AG04449 (cell line): ENCODE results near the gene CCDC60.

Source experiments
- CTCF ChIA-PET: fragments of 350-600 bp; formaldehyde crosslinking; extraction: SDS; loops from one replicate; lab custom pipeline; 2021; ENCODE audit warnings: antibody characterized with exemption; lab: Yijun Ruan, JAX
- POLR2A ChIA-PET: fragments of 400-600, 350-600 bp; formaldehyde crosslinking; extraction: SDS; loops from one replicate; lab custom pipeline; 2020; ENCODE audit warnings: antibody characterized with exemption, inconsistent platforms; lab: Yijun Ruan, JAX
- DNase-seq: peaks from one replicate; pipeline ENCODE4 v3.0.0-alpha.2; 2010; ENCODE audit warnings: low read depth, low spot score
- H3K4me3 ChIP-seq: 2 replicates; pipeline ENCODE4 v1.5.1; 2011; ENCODE audit warnings: low read depth, mild to moderate bottlenecking, control low read depth, low read length
- CTCF ChIP-seq: IDR thresholded peaks from one replicate; pipeline ENCODE4 v1.5.1; 2011; ENCODE audit warnings: mild to moderate bottlenecking, moderate library complexity, low read length, control low read depth, inconsistent platforms; ENCODE audit not compliant: insufficient read depth; ENCODE audit errors: missing control alignments

The CCDC60 gene

GRCh38 chr12:119312904-119313303, 21.6 kb upstream of the CCDC60 start:
- H3K4me3 ChIP-seq = no peak overlapping the region
- DNase-seq = no peak
- no peak for TF ChIP-seq CTCF
- CTCF ChIA-PET = no interaction called here
- POLR2A ChIA-PET = no interaction called here

GRCh38 chr12:119314290-119314689, 20.2 kb upstream of the CCDC60 start:
- no peak for TF ChIP-seq CTCF
- DNase-seq = no peak
- ChIA-PET CTCF (no interaction called here), POLR2A (no interaction called here)
- H3K4me3 ChIP-seq = no peak overlapping the region

DNA sequence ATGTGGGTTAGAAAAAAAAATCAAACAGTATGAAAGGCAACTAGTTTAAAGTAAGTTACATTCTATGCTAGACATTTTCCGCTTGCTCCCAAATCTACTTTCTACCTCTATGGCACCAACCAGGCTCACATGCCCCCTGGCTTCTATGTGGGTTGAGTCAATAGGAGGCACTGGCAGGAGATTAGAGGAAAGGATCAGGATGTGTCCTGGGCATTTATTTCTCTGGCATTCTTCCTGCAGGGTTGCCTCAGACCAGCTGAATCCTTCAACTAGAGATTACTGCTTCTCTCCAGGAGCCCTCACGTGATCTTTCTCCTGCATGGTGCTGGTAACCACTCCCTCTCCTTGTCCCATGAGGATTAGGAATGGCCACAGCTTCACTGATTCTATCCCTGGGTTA, 14.9 kb upstream of the CCDC60 start:
- CTCF ChIA-PET = no interaction called here
- H3K4me3 ChIP-seq = no peak overlapping the region
- POLR2A ChIA-PET = no interaction called here
- no peak for DNase-seq
- no peak for TF ChIP-seq CTCF

GRCh38 chr12:119320678-119321077, 13.9 kb upstream of the CCDC60 start:
- ChIA-PET CTCF (no interaction called here), POLR2A (no interaction called here)
- no peak overlapping the region for H3K4me3 ChIP-seq
- no peak for TF ChIP-seq CTCF
- DNase-seq = no peak

GRCh38 chr12:119322301-119322723, 12.2 kb upstream of the CCDC60 start:
- ChIA-PET CTCF (no interaction called here), POLR2A (no interaction called here)
- DNase-seq = no peak
- TF ChIP-seq CTCF = no peak
- no peak overlapping the region for H3K4me3 ChIP-seq

DNA sequence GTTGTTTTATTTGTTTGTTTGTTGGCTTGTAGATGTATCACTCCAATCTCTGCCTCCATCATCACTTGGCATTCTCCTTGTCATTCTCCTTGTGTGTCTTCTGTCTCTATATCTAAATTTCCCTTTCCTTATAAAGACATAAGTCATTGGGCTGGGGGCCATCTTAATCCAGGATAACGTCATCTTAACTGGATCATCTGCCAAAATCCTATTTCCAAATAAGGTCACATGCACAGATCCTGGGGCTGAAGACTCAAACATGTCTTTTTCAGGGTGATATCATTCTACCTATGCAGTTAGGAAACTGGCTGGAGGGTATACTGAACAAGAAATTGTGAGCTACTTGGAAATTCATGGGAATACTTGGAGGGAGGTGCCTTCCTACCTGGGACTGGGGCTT, 8.7 kb upstream of the CCDC60 start:
- no peak for TF ChIP-seq CTCF
- DNase-seq = no peak
- no peak overlapping the region for H3K4me3 ChIP-seq
- ChIA-PET CTCF (no interaction called here), POLR2A (no interaction called here)
